HG02884 (cell line): ENCODE results near the gene FGF11.

Experiments used
- ATAC-seq: cut with Tn5 transposase; IDR thresholded peaks from one replicate; pipeline ENCODE4 v1.9.1; 2021; ENCODE audit warnings: mild to moderate bottlenecking, moderate library complexity; ENCODE audit not compliant: unreplicated experiment

The FGF11 gene

GRCh38 chr17:7429722-7430121 is 9.6 kb upstream of the FGF11 start:
- ATAC-seq: no peak

- ATAC-seq: no peak
Measured at GRCh38 chr17:7431231-7431630, 8.1 kb upstream of the FGF11 start.

GRCh38 chr17:7432296-7432695 is 7.0 kb upstream of the FGF11 start:
- no peak for ATAC-seq

- peak; percentile 9 for ATAC-seq
Measured at GRCh38 chr17:7435676-7436555, 3.4 kb upstream of the FGF11 start.

GRCh38 chr17:7436556-7437368 is 2.5 kb upstream of the FGF11 start:
- no peak for ATAC-seq

- no peak for ATAC-seq
Measured at GRCh38 chr17:7437369-7437863, 1.9 kb upstream of the FGF11 start.

GRCh38 chr17:7437950-7438614 is 1.2 kb upstream of the FGF11 start:
- no peak for ATAC-seq

- no peak for ATAC-seq
Measured at GRCh38 chr17:7438656-7439460, 454 bp upstream of the FGF11 start.

- no peak for ATAC-seq
Measured at GRCh38 chr17:7440113-7440833, 961 bp downstream of the FGF11 start.

- ATAC-seq: no peak
Measured at GRCh38 chr17:7440834-7441195, 1.5 kb downstream of the FGF11 start.

GRCh38 chr17:7441266-7441665 is 2.0 kb downstream of the FGF11 start:
- ATAC-seq: no peak

- ATAC-seq: no peak
Measured at GRCh38 chr17:7442142-7442541, 2.8 kb downstream of the FGF11 start.

- ATAC-seq: no peak
Measured at GRCh38 chr17:7443499-7444485, 4.5 kb downstream of the FGF11 start.

GRCh38 chr17:7444682-7445618 is 5.6 kb downstream of the FGF11 start, which contains the start of gene CHRNB1:
CHRNB1 (plus strand) TSS chr17:7445061; CDS start chr17:7445128, 67 bp downstream.
- no peak for ATAC-seq

GRCh38 chr17:7445619-7445968 is 6.3 kb downstream of the FGF11 start:
- no peak for ATAC-seq

- ATAC-seq: no peak
Measured at GRCh38 chr17:7448461-7448860, 9.1 kb downstream of the FGF11 start.

- ATAC-seq: no peak
Measured at GRCh38 chr17:7459961-7460545, 20.7 kb downstream of the FGF11 start.
